GF-D8 (cell line): ENCODE measurements around the gene NUP153.
"Not testable (repeated sequence)": the region's sequence is repeated elsewhere in the genome, so short reads cannot be mapped to it uniquely, and the experiment has no call there.

Experiments used
- DNase-seq: peaks from one replicate; lab custom pipeline; 2025; lab: John Stamatoyannopoulos, UW

The NUP153 gene

GRCh38 chr6:17706580-17707370 is at the start of gene NUP153:
TSS of gene NUP153 (minus strand) at chr6:17706925. CDS start at chr6:17706387, 538 bp downstream.
- DNase-seq: peak; percentile 90

GRCh38 chr6:17754254-17754653 is 47.5 kb upstream of the NUP153 start:
- no peak for DNase-seq

- DNase-seq: not testable (repeated sequence)
Observed at GRCh38 chr6:17745324-17745723, 38.6 kb upstream of the NUP153 start.

GRCh38 chr6:17744757-17745308 is 38.1 kb upstream of the NUP153 start:
- DNase-seq: not testable (repeated sequence)

GRCh38 chr6:17744019-17744756 is 37.5 kb upstream of the NUP153 start:
- no peak for DNase-seq

GRCh38 chr6:17741507-17741906 is 34.8 kb upstream of the NUP153 start:
- DNase-seq: no peak

- DNase-seq: no peak
Observed at GRCh38 chr6:17740559-17741220, 34.0 kb upstream of the NUP153 start.

GRCh38 chr6:17737704-17738252 is 31.1 kb upstream of the NUP153 start:
- DNase-seq: no peak

GRCh38 chr6:17735311-17735710 is 28.6 kb upstream of the NUP153 start:
- DNase-seq: not testable (repeated sequence)

GRCh38 chr6:17730078-17730704 is 23.5 kb upstream of the NUP153 start:
- DNase-seq: no peak

- no peak for DNase-seq
Observed at GRCh38 chr6:17729223-17730077, 22.7 kb upstream of the NUP153 start.

GRCh38 chr6:17728551-17729222 is 22.0 kb upstream of the NUP153 start:
- no peak for DNase-seq

GRCh38 chr6:17725083-17725482 is 18.4 kb upstream of the NUP153 start:
- DNase-seq: peak; percentile 29

GRCh38 chr6:17724341-17724740 is 17.6 kb upstream of the NUP153 start:
- no peak for DNase-seq

- DNase-seq: no peak
Observed at GRCh38 chr6:17721671-17722070, 14.9 kb upstream of the NUP153 start.

- DNase-seq: no peak
Observed at GRCh38 chr6:17719323-17720041, 12.8 kb upstream of the NUP153 start.

GRCh38 chr6:17716221-17716620 is 9.5 kb upstream of the NUP153 start:
- DNase-seq: no peak

- DNase-seq: no peak
Observed at GRCh38 chr6:17714879-17715851, 8.4 kb upstream of the NUP153 start.
